Kidney epithelial cell (primary cell): ENCODE measurements around the gene CEP120. TPM values are rescaled to one million over a fixed set of nuclear protein-coding genes. Genes with fewer than 3 reads are reported as not detected.
A peak's percentile ranks its signal among the peaks of the same experiment; 100 is the strongest.
"Not testable (repeated sequence)": the region's sequence is repeated elsewhere in the genome, so short reads cannot be mapped to it uniquely, and the experiment has no call there.

Experiments used
- DNase-seq: peaks from one replicate; pipeline ENCODE4 v3.0.0-alpha.2; 2010; ENCODE audit warnings: low read depth
- H3K27me3 ChIP-seq: 2 replicates; pipeline ENCODE4 v1.6.0; 2011; ENCODE audit warnings: low read length; ENCODE audit not compliant: control insufficient read depth, insufficient read depth
- H3K36me3 ChIP-seq: 2 replicates; pipeline ENCODE4 v1.5.1; 2011; ENCODE audit warnings: low read length; ENCODE audit not compliant: control insufficient read depth, insufficient read depth
- H3K4me3 ChIP-seq: 2 replicates; pipeline ENCODE4 v1.5.1; 2011; ENCODE audit warnings: low read depth, mild to moderate bottlenecking, control low read depth, low read length
- total RNA-seq: library from RNA; depleted of rRNA; stranded (reverse); fragments of >200 nt; gene quantifications from 2 replicates; pipeline ENCODE4 v1.2.3, GENCODE V29; 2015
- TF ChIP-seq, protein P1 (sequence below): IDR thresholded peaks from 2 replicates; pipeline ENCODE4 v1.5.1; 2011; ENCODE audit warnings: mild to moderate bottlenecking, moderate library complexity, low read length, control low read depth, inconsistent platforms; ENCODE audit not compliant: insufficient read depth, poor library complexity, severe bottlenecking

The CEP120 gene
- total RNA-seq, 1 donor from 2014 or later, result 20.1 TPM

DNA sequence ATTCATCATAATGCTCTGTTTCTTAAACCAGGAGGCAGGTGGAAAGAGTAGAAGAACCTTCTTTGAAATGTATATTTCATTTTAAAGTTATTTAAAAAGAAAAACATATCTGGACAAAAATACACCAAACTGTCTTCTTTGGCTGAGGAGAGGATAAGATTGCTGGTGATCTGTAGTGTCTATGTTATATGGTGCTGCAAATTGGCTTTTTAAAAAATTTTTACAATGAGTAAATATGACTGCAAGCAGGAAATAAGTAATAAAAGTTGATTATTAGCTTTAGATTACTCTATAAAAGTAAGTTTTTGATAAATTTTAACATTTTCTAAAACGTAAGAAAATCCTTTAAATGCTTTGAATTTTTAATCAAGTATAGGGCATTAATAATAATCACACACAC, 64.9 kb downstream of the CEP120 start:
- TF ChIP-seq, protein P1, sequence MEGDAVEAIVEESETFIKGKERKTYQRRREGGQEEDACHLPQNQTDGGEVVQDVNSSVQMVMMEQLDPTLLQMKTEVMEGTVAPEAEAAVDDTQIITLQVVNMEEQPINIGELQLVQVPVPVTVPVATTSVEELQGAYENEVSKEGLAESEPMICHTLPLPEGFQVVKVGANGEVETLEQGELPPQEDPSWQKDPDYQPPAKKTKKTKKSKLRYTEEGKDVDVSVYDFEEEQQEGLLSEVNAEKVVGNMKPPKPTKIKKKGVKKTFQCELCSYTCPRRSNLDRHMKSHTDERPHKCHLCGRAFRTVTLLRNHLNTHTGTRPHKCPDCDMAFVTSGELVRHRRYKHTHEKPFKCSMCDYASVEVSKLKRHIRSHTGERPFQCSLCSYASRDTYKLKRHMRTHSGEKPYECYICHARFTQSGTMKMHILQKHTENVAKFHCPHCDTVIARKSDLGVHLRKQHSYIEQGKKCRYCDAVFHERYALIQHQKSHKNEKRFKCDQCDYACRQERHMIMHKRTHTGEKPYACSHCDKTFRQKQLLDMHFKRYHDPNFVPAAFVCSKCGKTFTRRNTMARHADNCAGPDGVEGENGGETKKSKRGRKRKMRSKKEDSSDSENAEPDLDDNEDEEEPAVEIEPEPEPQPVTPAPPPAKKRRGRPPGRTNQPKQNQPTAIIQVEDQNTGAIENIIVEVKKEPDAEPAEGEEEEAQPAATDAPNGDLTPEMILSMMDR, result no peak
- H3K27me3 ChIP-seq, result no peaks in the 10 kb centered on the region
- H3K4me3 ChIP-seq, result no peak overlapping the region
- no peak for DNase-seq
- no peaks in the 10 kb centered on the region for H3K36me3 ChIP-seq

GRCh38 chr5:123351820-123352219, 71.4 kb downstream of the CEP120 start:
- TF ChIP-seq, protein P1, result no peak
- Histone ChIP-seq H3K27me3 (no peaks in the 10 kb centered on the region), H3K4me3 (no peak overlapping the region), H3K36me3 (no peaks in the 10 kb centered on the region)
- no peak for DNase-seq

- H3K27me3 ChIP-seq, result no peaks in the 10 kb centered on the region
- TF ChIP-seq, protein P1, result no peak
- H3K36me3 ChIP-seq, result no peaks in the 10 kb centered on the region
- no peak for DNase-seq
- H3K4me3 ChIP-seq, result no peak overlapping the region
Measured at GRCh38 chr5:123351240-123351639, 72.0 kb downstream of the CEP120 start.

GRCh38 chr5:123350742-123351141, 72.5 kb downstream of the CEP120 start:
- Histone ChIP-seq H3K36me3 (no peaks in the 10 kb centered on the region), H3K27me3 (no peaks in the 10 kb centered on the region), H3K4me3 (no peak overlapping the region)
- TF ChIP-seq, protein P1, result no peak
- no peak for DNase-seq

DNA sequence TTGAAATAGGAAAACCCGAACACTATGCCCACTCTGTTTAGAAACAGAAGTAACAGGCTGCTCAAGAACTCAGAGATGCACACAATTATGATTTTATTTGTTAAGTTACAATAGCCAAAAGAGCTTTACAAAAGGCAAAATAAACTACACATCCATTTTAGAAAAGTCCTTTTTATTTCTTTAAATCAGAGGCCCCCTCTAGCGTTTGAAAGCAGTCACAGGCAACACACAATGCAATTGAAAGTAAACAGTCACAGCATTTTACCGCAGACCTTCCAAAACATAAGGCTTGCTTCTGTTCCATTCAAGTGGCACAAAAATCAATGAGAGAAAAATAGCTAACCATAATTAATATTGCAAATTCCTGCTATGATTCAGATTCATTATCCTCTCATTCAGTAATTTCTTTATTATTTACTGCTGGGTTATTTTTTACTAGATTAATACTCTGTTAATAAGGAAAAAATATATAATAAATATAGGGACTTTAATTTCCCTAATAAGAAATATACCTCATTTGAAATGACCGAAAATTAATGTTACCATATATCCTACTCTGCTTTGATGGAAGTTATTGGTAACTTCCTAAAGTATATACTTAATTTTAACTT, 78.3 kb downstream of the CEP120 start:
- H3K27me3 ChIP-seq, result no peaks in the 10 kb centered on the region
- no peaks in the 10 kb centered on the region for H3K36me3 ChIP-seq
- no peak for DNase-seq
- TF ChIP-seq, protein P1, result peak; percentile 77
- H3K4me3 ChIP-seq, result no peak overlapping the region

DNA sequence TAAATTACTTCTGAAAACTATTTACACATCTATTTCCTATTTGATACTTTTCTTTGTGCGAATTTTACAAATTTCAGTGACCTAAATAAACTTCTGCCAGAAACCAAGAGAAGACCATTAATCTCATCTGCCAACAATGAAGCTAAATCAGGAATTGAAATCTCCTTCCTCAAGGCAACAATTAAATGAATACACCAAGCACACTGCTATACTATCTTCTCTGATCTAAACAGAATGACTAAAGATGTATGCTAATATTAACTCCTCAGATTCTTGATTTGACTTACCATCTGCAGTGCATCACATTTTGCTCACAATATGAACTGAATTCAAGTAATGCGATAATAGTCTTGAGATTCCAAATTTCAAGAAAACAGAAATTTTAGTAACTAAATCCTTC, 82.3 kb downstream of the CEP120 start:
- TF ChIP-seq, protein P1, result no peak
- Histone ChIP-seq H3K27me3 (no peaks in the 10 kb centered on the region), H3K4me3 (no peak overlapping the region), H3K36me3 (no peaks in the 10 kb centered on the region)
- DNase-seq, result no peak

GRCh38 chr5:123308377-123308776, 114.8 kb downstream of the CEP120 start:
- not testable (repeated sequence) for H3K27me3 ChIP-seq, DNase-seq, H3K36me3 ChIP-seq, H3K4me3 ChIP-seq
